AG10803 (cell line): Measurements from ENCODE around the gene TLK1.

ENCODE experiments used
- DNase-seq: peaks from one replicate; pipeline ENCODE4 v3.0.0; 2010; ENCODE audit warnings: low read depth
- H3K4me3 ChIP-seq: 2 replicates; pipeline ENCODE4 v1.5.1; 2011; ENCODE audit warnings: mild to moderate bottlenecking, low read length, control low read depth
- CTCF ChIP-seq: conservative IDR thresholded peaks from 2 replicates; pipeline ENCODE4 v1.5.1; 2011; ENCODE audit warnings: mild to moderate bottlenecking, low read length, control low read depth, inconsistent platforms

TLK1 gene

GRCh38 chr2:170991398-170992182, 169.1 kb downstream of the TLK1 start:
- no peak for TF ChIP-seq CTCF
- DNase-seq = no peak
- H3K4me3 ChIP-seq = no peak overlapping the region

GRCh38 chr2:170986566-170987258, 174.0 kb downstream of the TLK1 start:
- TF ChIP-seq CTCF = no peak
- DNase-seq = no peak
- H3K4me3 ChIP-seq = no peak overlapping the region

GRCh38 chr2:170985407-170985806, 175.3 kb downstream of the TLK1 start:
- no peak for DNase-seq
- H3K4me3 ChIP-seq = no peak overlapping the region
- TF ChIP-seq CTCF = no peak

GRCh38 chr2:170984079-170984478, 176.6 kb downstream of the TLK1 start:
- no peak overlapping the region for H3K4me3 ChIP-seq
- DNase-seq = no peak
- no peak for TF ChIP-seq CTCF

- no peak overlapping the region for H3K4me3 ChIP-seq
- no peak for DNase-seq
- no peak for TF ChIP-seq CTCF
Observed at GRCh38 chr2:170975943-170976270, 184.8 kb downstream of the TLK1 start.

GRCh38 chr2:170975127-170975942, 185.4 kb downstream of the TLK1 start:
- no peak overlapping the region for H3K4me3 ChIP-seq
- no peak for TF ChIP-seq CTCF

More at GRCh38 chr2:170975127-170975942, 185.4 kb downstream of the TLK1 start:
- no peak for DNase-seq
